Liver (tissue), 3 donors: ENCODE data around the gene PLPP2.

ENCODE experiments used
- CTCF ChIP-seq: fragments of 150-350 bp; IDR thresholded peaks from 2 replicates; pipeline ENCODE4 v1.5.1; 2017; ENCODE audit warnings: improper control_type of control experiment, low read depth, low read length; ENCODE audit not compliant: missing input control
- EGR1 ChIP-seq, 2 donors: IDR thresholded peaks; 2 replicates each; pipeline ENCODE4 v1.6.1; 2016 to 2018; ENCODE audit warnings: antibody characterized with exemption in 2 of 2, low read depth in 2 of 2
- GABPA ChIP-seq, 2 donors: IDR thresholded peaks in 1 of 2; conservative IDR thresholded peaks in 1 of 2; 2 replicates each; pipeline ENCODE4 v1.6.1; 2016; ENCODE audit warnings: antibody characterized with exemption in 2 of 2, mild to moderate bottlenecking in 1 of 2, moderate library complexity in 1 of 2
- JUND ChIP-seq, 2 donors: IDR thresholded peaks; 2 replicates each; pipeline ENCODE4 v1.6.1; 2016; ENCODE audit warnings: antibody characterized with exemption in 2 of 2
- MAX ChIP-seq: IDR thresholded peaks from 2 replicates; pipeline ENCODE4 v1.6.1; 2016; ENCODE audit warnings: antibody characterized with exemption
- NR2F2 ChIP-seq: IDR thresholded peaks from 2 replicates; pipeline ENCODE4 v1.6.1; 2016; ENCODE audit warnings: antibody characterized with exemption
- RAD21 ChIP-seq, 2 donors: IDR thresholded peaks; 2 replicates each; pipeline ENCODE4 v1.6.1; 2016; ENCODE audit warnings: antibody characterized with exemption in 2 of 2, mild to moderate bottlenecking in 2 of 2
- SP1 ChIP-seq: IDR thresholded peaks from 2 replicates; pipeline ENCODE4 v1.6.1; 2018; ENCODE audit warnings: antibody characterized with exemption, mild to moderate bottlenecking
- donor health status: healthy.
- donor health status: healthy.

- TF ChIP-seq CTCF = no peak
- no peak for TF ChIP-seq MAX
- TF ChIP-seq RAD21 (IDR thresholded peaks at IDR 0.05) = no peak
- no peak for TF ChIP-seq EGR1 (IDR thresholded peaks at IDR 0.05; ENCODE audit: low read depth in 2 of 2)
- TF ChIP-seq SP1 = no peak
- TF ChIP-seq NR2F2 = no peak
- TF ChIP-seq JUND (IDR thresholded peaks at IDR 0.05) = no peak
- no peak for TF ChIP-seq GABPA (IDR thresholded peaks at IDR 0.05 in 1 of 2, conservative IDR thresholded peaks at IDR 0.05 in 1 of 2)
These were observed 34.8 kb upstream of the PLPP2 start for GRCh38 chr19:325937-326565.
